ENCODE results near the gene TLE6.

TLE6 gene

GRCh38 chr19:2977746-2978138 lies 378 bp downstream of the TLE6 start:
- no peak overlapping the region for H3K4me3 ChIP-seq (ENCODE audit: low read depth, low read length)
- no peak overlapping the region for H3K27ac ChIP-seq
- H3K27me3 ChIP-seq (ENCODE audit: insufficient read depth, low read depth, severe bottlenecking), result no peaks in the 10 kb centered on the region
- no peak for DNase-seq
- no peaks in the 10 kb centered on the region for H3K9me3 ChIP-seq (ENCODE audit: severe bottlenecking)
- H3K36me3 ChIP-seq, result no peaks in the 10 kb centered on the region
- no peak for TF ChIP-seq CTCF (IDR thresholded peaks at IDR 0.05; ENCODE audit: low read depth, low read length)

GRCh38 chr19:2978166-2978767 lies 903 bp downstream of the TLE6 start:
- no peak overlapping the region for H3K4me3 ChIP-seq (ENCODE audit: low read depth, low read length)

GRCh38 chr19:2978772-2979171 lies 1.4 kb downstream of the TLE6 start:
- no peak for DNase-seq
- H3K27ac ChIP-seq, result no peak overlapping the region
- no peaks in the 10 kb centered on the region for H3K36me3 ChIP-seq
- no peaks in the 10 kb centered on the region for H3K9me3 ChIP-seq (ENCODE audit: severe bottlenecking)
- no peaks in the 10 kb centered on the region for H3K27me3 ChIP-seq (ENCODE audit: insufficient read depth, low read depth, severe bottlenecking)
- TF ChIP-seq CTCF (IDR thresholded peaks at IDR 0.05; ENCODE audit: low read depth, low read length), result no peak
- no peak overlapping the region for H3K4me3 ChIP-seq (ENCODE audit: low read depth, low read length)

More at GRCh38 chr19:2978166-2978767, 903 bp downstream of the TLE6 start:
- Histone ChIP-seq H3K27me3 (ENCODE audit: insufficient read depth, low read depth, severe bottlenecking) (no peaks in the 10 kb centered on the region), H3K36me3 (no peaks in the 10 kb centered on the region), H3K27ac (no peak overlapping the region), H3K9me3 (ENCODE audit: severe bottlenecking) (no peaks in the 10 kb centered on the region)
- no peak for TF ChIP-seq CTCF (IDR thresholded peaks at IDR 0.05; ENCODE audit: low read depth, low read length)
- DNase-seq, result no peak

- Histone ChIP-seq H3K36me3 (no peaks in the 10 kb centered on the region), H3K27me3 (ENCODE audit: insufficient read depth, low read depth, severe bottlenecking) (no peaks in the 10 kb centered on the region), H3K9me3 (ENCODE audit: severe bottlenecking) (no peaks in the 10 kb centered on the region), H3K27ac (no peak overlapping the region), H3K4me3 (ENCODE audit: low read depth, low read length) (no peak overlapping the region)
- no peak for DNase-seq
- TF ChIP-seq CTCF (IDR thresholded peaks at IDR 0.05; ENCODE audit: low read depth, low read length), result no peak
Measured at GRCh38 chr19:2981898-2982297, 4.5 kb downstream of the TLE6 start.

- Histone ChIP-seq H3K27me3 (ENCODE audit: insufficient read depth, low read depth, severe bottlenecking) (no peaks in the 10 kb centered on the region), H3K9me3 (ENCODE audit: severe bottlenecking) (no peaks in the 10 kb centered on the region), H3K36me3 (no peaks in the 10 kb centered on the region), H3K27ac (peak overlapping the region; percentile 70), H3K4me3 (ENCODE audit: low read depth, low read length) (no peak overlapping the region)
- TF ChIP-seq CTCF (IDR thresholded peaks at IDR 0.05; ENCODE audit: low read depth, low read length), result no peak
- no peak for DNase-seq
Measured at GRCh38 chr19:2982561-2982960, 5.2 kb downstream of the TLE6 start.

- Histone ChIP-seq H3K36me3 (no peaks in the 10 kb centered on the region), H3K27me3 (ENCODE audit: insufficient read depth, low read depth, severe bottlenecking) (no peaks in the 10 kb centered on the region), H3K4me3 (ENCODE audit: low read depth, low read length) (no peak overlapping the region), H3K27ac (peak overlapping the region; percentile 70), H3K9me3 (ENCODE audit: severe bottlenecking) (no peaks in the 10 kb centered on the region)
- no peak for TF ChIP-seq CTCF (IDR thresholded peaks at IDR 0.05; ENCODE audit: low read depth, low read length)
- DNase-seq, result peak; percentile 63
Measured at GRCh38 chr19:2982983-2983350, 5.6 kb downstream of the TLE6 start.
